Measurements from ENCODE around the gene GP1BB.

The GP1BB gene

DNA sequence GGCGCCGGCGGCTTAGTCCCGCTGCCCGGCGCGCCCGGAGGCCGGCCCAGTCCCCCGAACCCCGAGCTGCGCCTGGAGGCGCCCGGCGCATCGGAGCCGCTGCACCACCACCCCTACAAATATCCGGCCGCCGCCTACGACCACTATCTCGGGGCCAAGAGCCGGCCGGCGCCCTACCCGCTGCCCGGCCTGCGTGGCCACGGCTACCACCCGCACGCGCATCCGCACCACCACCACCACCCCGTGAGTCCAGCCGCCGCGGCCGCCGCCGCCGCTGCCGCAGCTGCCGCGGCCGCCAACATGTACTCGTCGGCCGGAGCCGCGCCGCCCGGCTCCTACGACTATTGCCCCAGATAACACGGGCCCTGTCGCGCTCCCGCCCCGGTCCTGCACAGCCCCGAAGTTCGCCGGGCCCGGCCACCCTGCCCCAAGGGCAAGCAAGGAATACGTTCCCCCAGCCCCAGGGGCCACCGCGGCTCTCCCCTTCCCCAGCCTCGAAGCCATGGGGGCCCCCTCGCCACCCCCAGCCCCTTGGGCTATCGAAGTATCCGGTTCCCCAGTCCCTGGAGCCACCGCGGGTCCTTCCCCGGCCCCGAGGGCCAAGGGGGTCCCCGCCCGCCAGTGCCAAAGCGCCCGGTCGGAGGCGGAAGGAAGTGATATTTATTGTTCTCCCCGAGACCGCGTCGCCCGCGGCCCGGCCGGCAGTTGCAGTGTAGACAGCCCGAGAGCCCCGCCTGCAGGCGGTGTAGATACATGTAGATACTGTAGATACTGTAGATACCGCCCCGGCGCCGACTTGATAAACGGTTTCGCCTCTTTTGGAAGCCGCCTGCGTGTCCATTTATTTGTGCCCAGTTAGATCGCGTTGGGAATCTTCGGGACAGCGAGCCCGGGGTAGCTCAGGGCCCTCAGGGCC lies 43.4 kb downstream of the GP1BB start:
- DNase-seq (ENCODE audit: low read depth): no peak

DNA sequence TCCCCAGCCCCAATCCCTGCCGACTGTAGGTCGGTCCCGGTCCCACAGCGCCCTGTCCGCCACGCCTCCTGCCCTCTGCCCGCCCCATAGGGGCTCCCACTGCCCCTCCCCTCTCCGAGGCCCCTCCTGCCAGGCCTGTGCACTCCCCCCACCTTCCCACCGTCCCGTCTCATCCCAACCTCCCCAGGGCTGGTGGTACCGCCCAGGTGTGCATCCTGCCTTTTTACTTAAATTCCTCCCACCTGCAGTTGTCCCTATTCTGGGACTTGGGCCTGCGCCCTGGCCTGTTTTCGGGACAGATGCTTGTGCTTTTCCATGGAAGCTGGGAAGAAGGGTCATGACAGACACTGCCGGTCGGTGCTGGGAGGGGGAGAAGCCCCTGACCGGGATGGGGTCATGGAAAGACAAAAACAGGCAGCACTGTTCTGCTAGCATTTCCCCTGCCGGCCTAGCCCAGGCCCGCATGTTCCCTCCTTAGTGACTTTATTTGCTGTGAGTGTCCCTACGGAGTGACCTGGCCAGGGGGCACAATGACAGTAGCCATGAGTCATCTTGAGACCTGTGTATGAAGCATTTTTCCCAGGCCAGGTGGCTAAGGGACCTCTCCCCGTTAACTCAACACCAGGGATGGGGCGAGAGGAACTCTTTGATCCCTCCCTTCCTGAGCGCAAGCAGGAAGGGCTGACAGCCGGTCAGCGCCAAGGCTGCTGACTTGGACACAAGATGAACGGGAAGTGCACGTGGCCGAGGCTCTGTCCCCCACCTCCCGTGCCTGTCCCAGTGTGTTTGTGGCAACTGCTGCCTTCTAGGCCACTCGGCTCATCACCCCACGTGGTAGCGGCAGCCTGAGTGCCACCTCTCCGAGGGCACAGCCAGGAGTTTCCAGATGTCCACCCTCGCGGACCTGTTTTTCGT lies 44.3 kb downstream of the GP1BB start:
- no peak for DNase-seq (ENCODE audit: low read depth)

DNA sequence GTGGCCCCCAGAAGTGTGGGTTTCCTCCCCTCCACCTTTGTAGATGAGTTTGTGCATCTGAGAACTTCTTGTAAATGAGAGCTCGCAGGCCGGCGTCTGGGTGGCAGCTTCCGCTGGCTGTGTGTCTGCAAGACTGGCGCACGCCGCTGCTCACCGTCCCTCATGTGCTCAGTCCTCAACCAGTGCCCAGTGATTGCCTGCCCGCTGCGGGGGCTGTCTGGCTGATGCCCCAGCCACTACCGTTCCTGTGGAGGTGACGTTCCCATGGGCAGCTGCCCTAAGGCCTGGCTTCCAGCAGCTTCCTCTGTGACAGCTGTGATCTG lies 46.0 kb downstream of the GP1BB start:
- no peak for DNase-seq (ENCODE audit: low read depth)

DNA sequence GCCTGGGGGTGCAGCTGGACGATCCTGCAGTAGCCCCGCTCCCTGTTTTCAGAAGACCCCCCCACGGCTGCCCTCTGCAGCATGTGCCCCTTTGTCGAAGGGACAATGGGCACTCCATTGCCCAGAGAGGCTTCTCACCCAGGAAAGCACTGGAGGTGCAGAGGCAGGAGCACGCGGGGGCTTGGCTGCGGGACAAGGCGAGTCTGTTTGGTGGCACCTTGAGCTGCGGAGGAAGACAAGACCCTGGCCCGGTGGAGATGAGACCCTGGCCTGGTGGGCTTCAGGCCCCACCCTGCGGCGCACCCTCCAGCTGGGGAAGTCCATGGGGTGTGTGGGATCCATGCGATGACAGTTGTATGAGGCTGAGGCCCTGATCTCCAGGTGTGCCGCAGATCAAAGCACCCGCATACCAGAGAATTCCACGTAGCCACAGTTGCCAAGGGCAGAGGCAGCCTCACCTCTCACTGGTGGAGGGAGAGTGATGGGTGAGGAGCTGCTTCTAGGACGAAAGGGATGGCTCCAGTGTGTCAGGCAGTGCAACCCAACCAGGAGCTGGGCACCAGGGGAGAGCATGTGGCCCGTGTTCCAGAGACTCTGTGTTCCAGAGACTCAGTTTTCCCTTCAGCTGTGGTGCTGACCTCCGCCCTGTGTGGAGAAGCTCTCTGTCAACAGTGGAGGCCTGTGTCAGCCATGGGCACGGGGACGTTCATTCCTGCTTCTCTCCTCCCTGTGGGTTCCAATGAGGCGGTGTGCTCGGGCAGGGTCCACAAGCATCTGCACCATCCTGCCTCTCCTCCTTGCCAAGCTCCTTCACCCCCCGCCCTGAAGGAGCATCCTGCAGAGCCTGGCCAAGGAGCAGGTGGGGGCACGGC lies 47.2 kb downstream of the GP1BB start:
- DNase-seq (ENCODE audit: low read depth): no peak

DNA sequence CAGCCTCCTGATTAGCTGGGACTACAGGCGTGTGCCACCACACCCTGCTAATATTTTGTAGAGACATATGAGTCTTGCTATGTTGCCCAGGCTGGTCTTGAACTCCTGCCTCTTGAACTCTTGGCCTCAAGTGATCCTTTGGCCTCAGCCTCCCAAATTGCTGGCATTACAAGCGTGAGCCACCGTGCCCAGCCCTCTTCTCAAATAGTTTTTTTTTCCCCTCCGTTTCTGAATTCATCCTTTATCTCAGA lies 49.0 kb downstream of the GP1BB start:
- DNase-seq (ENCODE audit: low read depth): no peak

DNA sequence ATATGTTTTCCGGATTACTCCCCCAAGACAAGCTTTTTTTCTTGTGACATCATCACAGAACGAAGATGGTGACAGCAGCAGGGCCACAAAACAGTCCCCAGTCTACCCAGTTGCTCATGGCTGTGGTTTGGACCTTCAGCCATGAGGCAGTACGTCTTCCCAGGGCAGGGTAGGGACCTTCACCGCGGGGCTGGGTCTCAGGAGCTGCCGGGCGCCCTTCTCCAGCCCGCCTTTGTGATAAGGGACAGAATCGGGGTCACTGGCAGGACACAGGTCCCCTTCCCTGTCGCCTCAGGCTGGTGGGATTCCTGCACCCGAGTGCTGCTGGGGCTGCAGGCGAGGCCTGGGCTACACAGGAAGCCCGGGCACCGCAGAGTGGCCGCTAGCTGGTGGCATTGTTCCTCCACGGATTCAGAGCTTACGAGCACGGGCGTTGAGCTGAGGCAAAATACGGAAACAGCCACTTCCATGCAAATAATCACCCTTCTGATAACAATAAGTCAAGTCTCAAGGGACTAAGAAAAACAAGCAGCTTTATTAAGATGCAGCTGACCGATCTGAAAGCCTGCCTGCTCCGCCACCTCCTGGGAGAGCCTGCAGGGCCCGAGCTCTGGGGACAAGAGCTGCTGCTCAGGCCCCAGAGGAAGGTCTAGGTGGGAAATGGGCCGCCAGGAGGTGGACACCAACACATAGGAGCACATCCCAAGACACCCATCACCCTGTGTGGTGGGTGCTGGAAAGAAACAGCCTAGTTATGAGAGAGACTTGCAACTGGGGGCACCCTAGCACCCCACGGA lies 49.5 kb downstream of the GP1BB start:
- DNase-seq (ENCODE audit: low read depth): no peak

DNA sequence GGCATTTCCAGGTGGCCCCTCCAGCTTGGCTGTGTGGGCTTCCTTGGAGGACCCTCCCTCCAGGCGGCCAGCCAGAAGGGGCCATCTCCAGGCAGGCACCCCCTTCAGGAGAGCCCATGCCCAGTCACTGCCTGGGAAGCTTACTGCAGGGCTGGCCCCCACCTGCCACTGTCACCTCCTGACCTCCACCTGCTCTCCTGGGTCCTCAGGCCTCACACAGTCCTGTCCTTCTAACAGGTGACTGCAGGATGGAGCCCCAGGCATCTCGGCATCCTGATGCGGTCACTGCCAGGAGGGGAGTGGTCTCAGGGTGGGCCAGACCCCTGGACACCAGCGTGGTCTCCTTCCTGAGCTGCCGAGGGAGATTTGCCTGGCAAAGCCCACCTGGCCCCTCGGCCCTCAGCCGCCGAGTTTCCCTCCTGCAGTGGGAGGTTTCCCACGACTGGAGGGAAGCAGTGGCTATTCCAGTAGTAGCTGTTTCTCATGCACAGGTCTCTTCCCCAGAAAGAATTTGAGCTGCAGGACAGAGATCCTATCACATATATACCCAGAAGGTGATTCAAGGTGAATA lies 50.2 kb downstream of the GP1BB start:
- no peak for DNase-seq (ENCODE audit: low read depth)

Data from stimulated activated CD8-positive, alpha-beta memory T cell treated with anti-CD3 and anti-CD28 coated beads, Interleukin-12 subunit alpha, Interleukin-12 subunit beta, amount 100 ng/mL, for 1 hour (primary cell).